GM20431 (cell line): ENCODE data around the gene TWIST2.

Experiments used
- in situ Hi-C: fragments of 300-500 bp; cut with MseI, MboI; formaldehyde crosslinking; loops from one replicate; pipeline ENCODE4 v1.15.0; 2020; ENCODE audit warnings: low sequenced_read_pairs; ENCODE audit not compliant: unreplicated experiment

Gene TWIST2

GRCh38 chr2:238835726-238836301 lies 12.1 kb upstream of the TWIST2 start:
- in situ Hi-C loops: no loop called here

- in situ Hi-C loops: no loop called here
Observed at GRCh38 chr2:238838786-238839327, 9.0 kb upstream of the TWIST2 start.

GRCh38 chr2:238839428-238839827 lies 8.5 kb upstream of the TWIST2 start:
- in situ Hi-C loops: no loop called here

GRCh38 chr2:238841542-238842164 lies 6.2 kb upstream of the TWIST2 start:
- in situ Hi-C loops: no loop called here

- in situ Hi-C loops: no loop called here
Observed at GRCh38 chr2:238843476-238843875, 4.4 kb upstream of the TWIST2 start.

GRCh38 chr2:238845583-238846377 lies 2.1 kb upstream of the TWIST2 start:
- in situ Hi-C loops: no loop called here

- in situ Hi-C loops: no loop called here
Observed at GRCh38 chr2:238846378-238846627, 1.6 kb upstream of the TWIST2 start.

GRCh38 chr2:238846628-238847418 lies 1.1 kb upstream of the TWIST2 start:
- in situ Hi-C loops: no loop called here

- in situ Hi-C loops: no loop called here
Observed at GRCh38 chr2:238847419-238847801, 475 bp upstream of the TWIST2 start.

GRCh38 chr2:238848691-238848975 lies 748 bp downstream of the TWIST2 start:
- in situ Hi-C loops: no loop called here

- in situ Hi-C loops: no loop called here
Observed at GRCh38 chr2:238848976-238849853, 1.3 kb downstream of the TWIST2 start.

- in situ Hi-C loops: no loop called here
Observed at GRCh38 chr2:238850091-238850490, 2.2 kb downstream of the TWIST2 start.

GRCh38 chr2:238851026-238851425 lies 3.1 kb downstream of the TWIST2 start:
- in situ Hi-C loops: no loop called here

GRCh38 chr2:238851761-238852160 lies 3.9 kb downstream of the TWIST2 start:
- in situ Hi-C loops: no loop called here

- in situ Hi-C loops: no loop called here
Observed at GRCh38 chr2:238852206-238852869, 4.5 kb downstream of the TWIST2 start.

GRCh38 chr2:238853218-238853617 lies 5.3 kb downstream of the TWIST2 start:
- in situ Hi-C loops: no loop called here

GRCh38 chr2:238853721-238854120 lies 5.8 kb downstream of the TWIST2 start:
- in situ Hi-C loops: no loop called here

- in situ Hi-C loops: no loop called here
Observed at GRCh38 chr2:238854246-238854645, 6.4 kb downstream of the TWIST2 start.

- in situ Hi-C loops: no loop called here
Observed at GRCh38 chr2:238854699-238855229, 6.9 kb downstream of the TWIST2 start.
